Measurements from ENCODE around the gene MTARC2.
A peak's percentile ranks its signal among the peaks of the same experiment; 100 is the strongest.

MTARC2 gene

DNA sequence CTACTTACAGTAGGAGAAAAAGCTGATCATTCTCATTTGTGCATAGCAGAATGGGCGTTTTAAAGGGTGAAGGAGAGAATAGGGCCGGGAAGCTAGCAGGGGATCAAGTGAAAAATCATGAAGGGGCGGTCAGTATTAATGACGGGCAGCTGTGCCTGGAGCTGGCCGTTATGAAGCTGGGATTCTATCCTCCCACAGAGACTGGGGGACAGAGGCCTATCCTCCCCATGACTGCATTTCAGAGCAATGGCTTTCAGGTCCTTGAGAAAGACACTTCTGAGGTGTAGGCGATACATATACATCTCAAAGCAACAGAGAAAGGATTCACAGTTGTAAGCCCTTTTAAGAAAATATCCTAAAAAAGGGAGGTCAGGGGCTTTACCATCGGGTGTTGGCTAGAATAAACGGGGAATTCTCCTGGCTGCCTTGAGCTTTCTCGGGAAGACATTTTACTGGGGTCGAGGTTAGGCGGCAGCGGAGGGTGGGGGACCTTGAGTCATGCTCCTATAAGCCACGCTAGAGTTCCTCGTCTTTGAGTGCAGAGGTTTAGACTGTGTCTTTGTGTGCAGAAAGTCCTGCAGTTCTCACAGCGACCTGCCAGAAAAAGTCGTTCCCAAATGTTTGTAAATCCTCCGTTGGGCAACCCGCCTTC is 559 bp upstream of the MTARC2 start:
- no peaks in the 10 kb centered on the region for H4K20me1 ChIP-seq
- no peak overlapping the region for H3K4me2 ChIP-seq
- TF ChIP-seq Cebpa-rat (IDR thresholded peaks at IDR 0.05), result no peak
- H3K36me3 ChIP-seq, result no peaks in the 10 kb centered on the region
- H3K27me3 ChIP-seq, result peaks cover 37% of the 10 kb centered on the region
- no peak overlapping the region for H3K4me3 ChIP-seq
- no peaks in the 10 kb centered on the region for H3K4me1 ChIP-seq
- H3K9ac ChIP-seq, result no peak overlapping the region
- H3K9me3 ChIP-seq, result peaks cover 22% of the 10 kb centered on the region
- H3K27ac ChIP-seq, result no peak overlapping the region

DNA sequence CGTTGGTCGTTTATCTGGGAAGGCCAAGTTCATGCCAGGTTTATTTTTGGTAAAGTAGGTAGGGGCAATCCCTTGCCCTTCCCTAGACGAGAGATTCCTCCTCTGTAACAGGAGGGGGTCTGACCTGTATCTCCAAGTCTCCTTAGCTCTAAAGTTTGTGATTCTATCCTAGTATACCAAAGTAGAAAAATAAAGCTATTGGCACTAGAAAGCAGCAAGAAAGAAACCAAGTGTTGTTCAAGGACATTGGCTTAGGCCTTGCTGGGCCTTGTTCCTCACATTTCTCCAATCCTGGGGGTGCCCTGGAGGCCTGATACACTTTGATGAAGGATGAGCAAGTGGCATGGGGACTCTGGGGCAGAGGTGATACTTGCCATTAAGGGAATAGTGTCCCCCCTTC is 814 bp downstream of the MTARC2 start:
- Histone ChIP-seq H3K9me3 (peaks cover 22% of the 10 kb centered on the region), H4K20me1 (no peaks in the 10 kb centered on the region), H3K27me3 (peaks cover 37% of the 10 kb centered on the region), H3K4me2 (no peak overlapping the region), H3K4me1 (no peaks in the 10 kb centered on the region), H3K4me3 (no peak overlapping the region), H3K9ac (no peak overlapping the region), H3K27ac (no peak overlapping the region), H3K36me3 (no peaks in the 10 kb centered on the region)
- no peak for TF ChIP-seq Cebpa-rat (IDR thresholded peaks at IDR 0.05)

DNA sequence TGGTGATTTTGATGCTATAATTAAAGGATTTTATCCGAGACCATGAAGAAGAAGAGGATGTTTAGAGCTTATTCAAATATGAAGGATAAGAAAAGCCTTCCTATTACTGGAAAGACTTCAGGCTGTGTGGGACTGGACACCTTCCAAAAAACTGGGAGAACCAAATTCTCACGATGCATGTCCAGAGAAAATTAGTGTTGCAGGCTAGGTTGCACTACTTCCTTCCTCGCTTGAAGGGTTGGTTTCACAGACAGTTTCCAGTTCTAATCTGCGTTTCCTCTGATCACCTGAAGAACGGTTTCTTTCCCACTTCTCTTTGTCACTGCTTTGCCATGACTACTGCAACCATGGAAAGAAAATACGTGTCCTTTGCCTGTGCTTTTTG is 2.0 kb downstream of the MTARC2 start:
- Histone ChIP-seq H3K4me1 (peaks cover 8% of the 10 kb centered on the region), H3K4me2 (no peak overlapping the region), H3K27me3 (peaks cover 37% of the 10 kb centered on the region), H3K9ac (no peak overlapping the region), H3K4me3 (no peak overlapping the region), H4K20me1 (no peaks in the 10 kb centered on the region), H3K9me3 (peaks cover 22% of the 10 kb centered on the region), H3K36me3 (no peaks in the 10 kb centered on the region), H3K27ac (no peak overlapping the region)
- no peak for TF ChIP-seq Cebpa-rat (IDR thresholded peaks at IDR 0.05)

DNA sequence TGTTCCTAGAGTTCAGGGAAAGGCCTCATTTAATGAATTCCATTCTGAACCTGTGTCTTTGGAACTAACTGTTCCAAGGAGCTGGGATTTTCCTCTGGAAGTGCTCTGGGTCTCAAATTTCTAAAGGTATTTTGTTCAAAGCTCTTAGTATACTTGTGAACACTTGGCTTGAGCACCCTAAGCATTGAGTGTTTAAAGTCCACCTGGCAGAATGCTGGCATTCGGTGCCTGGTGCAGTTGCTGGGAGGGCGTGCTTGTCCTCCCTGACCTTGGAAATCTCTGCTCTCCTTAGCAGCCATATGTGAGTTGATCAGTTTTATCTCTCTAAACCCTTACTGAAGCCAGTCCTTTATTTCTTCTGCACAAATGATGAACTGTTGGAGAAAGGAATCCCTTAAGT is 3.0 kb downstream of the MTARC2 start:
- H3K27ac ChIP-seq, result no peak overlapping the region
- no peaks in the 10 kb centered on the region for H3K36me3 ChIP-seq
- H3K27me3 ChIP-seq, result peaks cover 37% of the 10 kb centered on the region
- no peak overlapping the region for H3K9ac ChIP-seq
- TF ChIP-seq Cebpa-rat (IDR thresholded peaks at IDR 0.05), result no peak
- no peak overlapping the region for H3K4me3 ChIP-seq
- H4K20me1 ChIP-seq, result no peaks in the 10 kb centered on the region
- H3K9me3 ChIP-seq, result peaks cover 22% of the 10 kb centered on the region
- H3K4me2 ChIP-seq, result no peak overlapping the region
- peaks cover 16% of the 10 kb centered on the region for H3K4me1 ChIP-seq

DNA sequence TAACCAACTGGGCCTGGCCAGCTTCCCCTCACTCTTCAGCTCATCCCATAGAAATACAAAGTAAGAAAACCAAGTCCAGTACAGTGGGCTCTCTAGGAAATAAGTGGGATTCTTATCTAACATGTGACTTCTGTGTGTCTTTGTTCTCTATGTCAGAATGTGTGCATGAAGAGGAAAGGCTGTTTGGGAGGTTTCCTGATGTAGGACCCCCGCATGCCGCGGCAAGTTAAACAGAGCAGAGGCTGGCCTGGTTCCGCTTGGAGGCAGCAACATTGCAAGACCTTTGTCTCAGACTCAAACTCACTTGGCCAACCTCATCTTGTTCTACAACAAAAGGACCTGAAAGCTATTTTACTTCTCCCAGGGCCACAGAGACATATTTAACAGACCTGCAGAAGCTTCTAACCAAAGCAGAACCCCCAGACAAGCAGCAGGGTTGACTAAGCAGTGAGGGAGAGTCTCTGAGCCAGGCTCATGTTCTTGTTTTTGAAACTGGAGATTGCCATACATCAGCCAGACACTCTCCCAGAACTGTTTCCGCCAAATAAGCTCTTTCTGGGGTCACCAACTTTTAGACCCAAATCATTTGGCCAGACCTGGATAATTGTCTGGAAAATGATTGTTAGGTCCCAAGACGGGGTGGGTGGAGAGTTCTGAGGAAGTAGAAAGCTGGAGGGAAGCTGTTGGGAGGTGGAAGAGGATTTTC is 6.2 kb downstream of the MTARC2 start:
- H4K20me1 ChIP-seq, result no peaks in the 10 kb centered on the region
- H3K9ac ChIP-seq, result no peak overlapping the region
- H3K4me3 ChIP-seq, result no peak overlapping the region
- TF ChIP-seq Cebpa-rat (IDR thresholded peaks at IDR 0.05), result no peak
- peaks cover 8% of the 10 kb centered on the region for H3K27me3 ChIP-seq
- H3K4me2 ChIP-seq, result peak overlapping the region; percentile 61
- no peaks in the 10 kb centered on the region for H3K36me3 ChIP-seq
- H3K9me3 ChIP-seq, result peaks cover 3% of the 10 kb centered on the region; the same call in 1 of the 2 replicates
- H3K4me1 ChIP-seq, result peaks cover 16% of the 10 kb centered on the region
- no peak overlapping the region for H3K27ac ChIP-seq

DNA sequence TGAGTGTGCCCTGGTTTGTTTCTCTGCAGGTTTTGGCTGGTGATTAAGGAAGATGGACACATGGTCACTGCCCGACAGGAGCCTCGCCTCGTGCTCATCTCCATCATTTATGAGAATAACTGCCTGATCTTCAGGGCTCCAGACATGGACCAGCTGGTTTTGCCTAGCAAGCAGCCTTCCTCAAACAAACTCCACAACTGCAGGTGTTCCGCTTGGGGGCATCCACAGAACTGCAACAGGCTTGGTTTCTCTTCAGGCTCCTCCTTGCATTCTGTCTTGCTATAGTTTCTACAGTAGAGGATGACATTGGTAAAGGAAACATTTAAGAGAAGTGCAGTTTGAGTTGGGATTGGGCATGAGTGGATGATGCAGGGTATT is 6.8 kb downstream of the MTARC2 start:
- Histone ChIP-seq H3K9me3 (no peaks in the 10 kb centered on the region), H3K9ac (no peak overlapping the region), H3K4me2 (peak overlapping the region; percentile 61), H3K27ac (no peak overlapping the region), H4K20me1 (no peaks in the 10 kb centered on the region), H3K4me3 (no peak overlapping the region), H3K27me3 (peaks cover 2% of the 10 kb centered on the region; the same call in 1 of the 2 replicates), H3K4me1 (peaks cover 16% of the 10 kb centered on the region), H3K36me3 (no peaks in the 10 kb centered on the region)
- TF ChIP-seq Cebpa-rat (IDR thresholded peaks at IDR 0.05), result no peak

DNA sequence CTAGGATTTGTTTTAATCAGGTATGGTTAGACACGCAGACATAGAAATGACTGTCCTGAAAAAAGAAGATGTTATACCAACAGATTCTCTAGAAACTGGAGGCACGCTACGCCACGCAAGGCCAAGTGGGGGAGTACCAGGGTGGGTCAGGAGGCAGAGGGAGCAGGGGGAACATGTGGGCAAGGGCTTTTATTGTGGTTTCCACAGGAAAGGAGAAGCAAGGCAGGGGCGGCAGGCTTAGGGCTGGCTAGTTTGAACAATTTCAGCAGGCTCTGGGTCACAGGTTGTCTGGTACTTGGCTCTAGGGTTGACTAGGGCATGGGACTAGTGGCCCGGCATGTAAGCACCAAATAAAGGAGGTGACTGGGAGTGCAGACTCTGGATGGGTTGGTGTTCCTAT is 7.2 kb downstream of the MTARC2 start:
- Histone ChIP-seq H3K9ac (no peak overlapping the region), H3K9me3 (no peaks in the 10 kb centered on the region), H3K27me3 (no peaks in the 10 kb centered on the region), H3K4me2 (peak overlapping the region; percentile 61), H4K20me1 (no peaks in the 10 kb centered on the region), H3K4me1 (peaks cover 16% of the 10 kb centered on the region), H3K27ac (no peak overlapping the region), H3K36me3 (no peaks in the 10 kb centered on the region), H3K4me3 (no peak overlapping the region)
- no peak for TF ChIP-seq Cebpa-rat (IDR thresholded peaks at IDR 0.05)

DNA sequence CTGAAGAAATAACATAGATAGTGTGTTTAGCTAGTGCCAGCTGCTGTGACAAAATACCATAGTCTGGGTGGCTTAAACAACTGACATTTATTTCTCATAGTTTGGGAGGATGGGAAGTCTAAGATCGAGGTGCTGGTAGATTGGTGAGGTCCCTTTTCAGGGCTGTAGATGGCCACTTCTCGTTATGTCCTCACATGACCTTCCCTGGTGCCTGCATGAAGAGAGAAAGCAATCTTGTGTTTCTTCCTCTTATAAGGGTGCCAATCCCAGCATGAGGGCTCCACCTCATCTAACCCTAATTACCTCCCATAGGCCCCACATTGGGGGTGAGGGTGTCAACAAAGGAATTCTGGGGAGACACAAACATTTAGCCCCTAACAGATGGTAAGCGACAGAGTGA is 9.3 kb downstream of the MTARC2 start:
- Histone ChIP-seq H4K20me1 (no peaks in the 10 kb centered on the region), H3K27me3 (no peaks in the 10 kb centered on the region), H3K36me3 (no peaks in the 10 kb centered on the region), H3K4me3 (no peak overlapping the region), H3K27ac (no peak overlapping the region), H3K4me1 (peaks cover 16% of the 10 kb centered on the region), H3K4me2 (no peak overlapping the region), H3K9me3 (no peaks in the 10 kb centered on the region), H3K9ac (no peak overlapping the region)
- no peak for TF ChIP-seq Cebpa-rat (IDR thresholded peaks at IDR 0.05)

DNA sequence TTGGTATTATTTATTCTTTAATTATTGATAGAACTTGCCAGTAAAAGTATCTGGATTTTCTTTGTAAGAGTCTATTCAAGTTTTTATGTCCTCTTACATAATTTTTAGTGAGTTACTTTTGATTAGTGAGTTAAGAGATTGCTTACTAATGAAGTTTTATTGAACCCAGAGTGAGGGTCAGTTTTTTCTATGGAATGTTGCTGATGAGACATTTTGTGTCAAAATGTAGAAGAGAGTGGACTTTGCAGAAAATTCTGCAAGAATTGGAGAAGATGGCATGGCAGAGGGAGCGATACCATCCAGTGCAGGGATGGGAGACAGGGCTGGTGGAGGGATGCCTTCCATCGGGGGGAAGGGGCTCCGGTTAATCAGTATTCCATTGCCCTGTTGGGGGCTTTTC is 11.0 kb downstream of the MTARC2 start:
- H3K4me1 ChIP-seq, result peaks cover 16% of the 10 kb centered on the region
- H4K20me1 ChIP-seq, result no peaks in the 10 kb centered on the region
- no peak for TF ChIP-seq Cebpa-rat (IDR thresholded peaks at IDR 0.05)
- no peaks in the 10 kb centered on the region for H3K9me3 ChIP-seq
- H3K4me3 ChIP-seq, result no peak overlapping the region
- H3K27ac ChIP-seq, result no peak overlapping the region
- no peak overlapping the region for H3K9ac ChIP-seq
- no peaks in the 10 kb centered on the region for H3K27me3 ChIP-seq
- no peak overlapping the region for H3K4me2 ChIP-seq
- no peaks in the 10 kb centered on the region for H3K36me3 ChIP-seq

DNA sequence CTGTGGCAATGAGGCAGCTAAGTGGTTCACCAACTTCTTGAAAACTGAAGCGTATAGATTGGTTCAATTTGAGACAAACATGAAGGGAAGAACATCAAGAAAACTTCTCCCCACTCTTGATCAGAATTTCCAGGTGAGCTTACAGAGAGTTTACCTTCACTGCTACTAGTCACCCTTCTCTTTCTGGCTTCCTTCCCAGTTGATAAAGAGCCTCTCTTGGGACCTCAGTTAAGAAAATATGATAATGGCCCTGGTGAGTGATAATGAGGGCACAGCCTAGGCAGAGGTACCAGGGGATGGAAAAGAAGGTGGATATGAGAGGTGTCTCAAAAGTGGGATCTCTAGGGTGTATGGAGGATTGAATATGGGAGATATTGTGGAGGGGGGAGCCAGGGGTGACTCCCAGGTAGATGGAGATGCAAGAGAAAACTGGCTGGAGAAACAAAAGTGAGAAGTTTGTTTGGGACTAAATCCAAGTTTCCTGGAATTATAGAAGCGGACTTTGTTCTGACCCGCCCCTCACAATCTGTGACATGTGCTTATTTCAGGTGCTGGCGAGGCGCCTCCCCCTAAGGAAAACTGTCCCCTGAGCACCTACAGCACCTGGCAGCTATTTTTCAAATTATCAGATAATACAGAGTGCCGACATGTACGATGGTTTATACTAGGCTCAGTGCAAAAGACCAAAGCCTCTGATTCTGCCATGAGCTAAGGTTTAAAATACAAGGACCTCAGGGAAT is 13.7 kb downstream of the MTARC2 start:
- Histone ChIP-seq H4K20me1 (no peaks in the 10 kb centered on the region), H3K36me3 (no peaks in the 10 kb centered on the region), H3K4me2 (no peak overlapping the region), H3K4me1 (no peaks in the 10 kb centered on the region), H3K27ac (no peak overlapping the region), H3K27me3 (no peaks in the 10 kb centered on the region), H3K4me3 (no peak overlapping the region), H3K9me3 (no peaks in the 10 kb centered on the region), H3K9ac (no peak overlapping the region)
- no peak for TF ChIP-seq Cebpa-rat (IDR thresholded peaks at IDR 0.05)

Measured in BLaER1 (cell line).